ENCODE data around the gene AMELY.

The AMELY gene

GRCh38 chrY:6911253-6911881, at the start of gene AMELY:
TSS of gene AMELY (minus strand) at chrY:6911752. CDS start at chrY:6872608, 39,144 bp downstream.
- Histone ChIP-seq H3K9ac (ENCODE audit: low read length) (no peak within 1 kb of the TSS), H3K4me1 (ENCODE audit: control insufficient read depth, insufficient read depth, low read length) (no peaks in the 10 kb centered on the region), H3K27me3 (ENCODE audit: control insufficient read depth, insufficient read depth, low read length) (peaks cover 2% of the 10 kb centered on the region), H3K9me3 (ENCODE audit: control insufficient read depth, low read length) (no peaks in the 10 kb centered on the region), H3K36me3 (ENCODE audit: control insufficient read depth, insufficient read depth, low read length) (no peaks in the 10 kb centered on the region), H3K4me3 (ENCODE audit: low read length) (no peak within 1 kb of the TSS)

DNA sequence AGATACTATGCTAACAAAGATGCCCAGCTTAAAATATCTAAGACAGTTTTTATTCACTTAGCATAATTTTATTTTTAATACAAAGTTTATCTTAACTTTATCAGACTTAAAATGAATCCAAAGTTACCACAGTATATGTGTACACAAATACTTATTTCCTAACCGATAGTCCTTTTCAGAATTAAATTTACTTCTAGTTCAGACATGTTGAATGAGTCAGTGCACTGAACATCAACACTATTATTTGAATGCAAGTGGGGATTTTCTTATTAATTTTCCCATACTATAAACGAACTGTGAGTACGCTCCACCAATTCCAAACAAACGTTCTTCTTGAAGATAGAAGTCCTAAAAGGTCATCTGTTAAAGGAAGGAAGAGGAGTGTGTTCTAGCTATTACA, 38.4 kb upstream of the AMELY start:
- H3K36me3 ChIP-seq (ENCODE audit: control insufficient read depth, insufficient read depth, low read length) = no peaks in the 10 kb centered on the region
- H3K9me3 ChIP-seq (ENCODE audit: control insufficient read depth, low read length) = no peaks in the 10 kb centered on the region
- no peak overlapping the region for H3K4me3 ChIP-seq (ENCODE audit: low read length)
- H3K4me1 ChIP-seq (ENCODE audit: control insufficient read depth, insufficient read depth, low read length) = no peaks in the 10 kb centered on the region
- no peak overlapping the region for H3K9ac ChIP-seq (ENCODE audit: low read length)
- H3K27me3 ChIP-seq (ENCODE audit: control insufficient read depth, insufficient read depth, low read length) = no peaks in the 10 kb centered on the region

GRCh38 chrY:6948378-6948777, 36.8 kb upstream of the AMELY start:
- Histone ChIP-seq H3K4me1 (ENCODE audit: control insufficient read depth, insufficient read depth, low read length) (no peaks in the 10 kb centered on the region), H3K9me3 (ENCODE audit: control insufficient read depth, low read length) (no peaks in the 10 kb centered on the region), H3K4me3 (ENCODE audit: low read length) (no peak overlapping the region), H3K27me3 (ENCODE audit: control insufficient read depth, insufficient read depth, low read length) (no peaks in the 10 kb centered on the region), H3K36me3 (ENCODE audit: control insufficient read depth, insufficient read depth, low read length) (no peaks in the 10 kb centered on the region), H3K9ac (ENCODE audit: low read length) (no peak overlapping the region)

GRCh38 chrY:6947695-6948094, 36.1 kb upstream of the AMELY start:
- no peak overlapping the region for H3K9ac ChIP-seq (ENCODE audit: low read length)
- no peaks in the 10 kb centered on the region for H3K9me3 ChIP-seq (ENCODE audit: control insufficient read depth, low read length)
- H3K4me3 ChIP-seq (ENCODE audit: low read length) = no peak overlapping the region
- no peaks in the 10 kb centered on the region for H3K4me1 ChIP-seq (ENCODE audit: control insufficient read depth, insufficient read depth, low read length)
- H3K27me3 ChIP-seq (ENCODE audit: control insufficient read depth, insufficient read depth, low read length) = no peaks in the 10 kb centered on the region
- no peaks in the 10 kb centered on the region for H3K36me3 ChIP-seq (ENCODE audit: control insufficient read depth, insufficient read depth, low read length)

- H3K27me3 ChIP-seq (ENCODE audit: control insufficient read depth, insufficient read depth, low read length) = no peaks in the 10 kb centered on the region
- H3K36me3 ChIP-seq (ENCODE audit: control insufficient read depth, insufficient read depth, low read length) = no peaks in the 10 kb centered on the region
- H3K9ac ChIP-seq (ENCODE audit: low read length) = no peak overlapping the region
- H3K4me3 ChIP-seq (ENCODE audit: low read length) = no peak overlapping the region
- no peaks in the 10 kb centered on the region for H3K9me3 ChIP-seq (ENCODE audit: control insufficient read depth, low read length)
- no peaks in the 10 kb centered on the region for H3K4me1 ChIP-seq (ENCODE audit: control insufficient read depth, insufficient read depth, low read length)
Measured at GRCh38 chrY:6935497-6935896, 23.9 kb upstream of the AMELY start.

DNA sequence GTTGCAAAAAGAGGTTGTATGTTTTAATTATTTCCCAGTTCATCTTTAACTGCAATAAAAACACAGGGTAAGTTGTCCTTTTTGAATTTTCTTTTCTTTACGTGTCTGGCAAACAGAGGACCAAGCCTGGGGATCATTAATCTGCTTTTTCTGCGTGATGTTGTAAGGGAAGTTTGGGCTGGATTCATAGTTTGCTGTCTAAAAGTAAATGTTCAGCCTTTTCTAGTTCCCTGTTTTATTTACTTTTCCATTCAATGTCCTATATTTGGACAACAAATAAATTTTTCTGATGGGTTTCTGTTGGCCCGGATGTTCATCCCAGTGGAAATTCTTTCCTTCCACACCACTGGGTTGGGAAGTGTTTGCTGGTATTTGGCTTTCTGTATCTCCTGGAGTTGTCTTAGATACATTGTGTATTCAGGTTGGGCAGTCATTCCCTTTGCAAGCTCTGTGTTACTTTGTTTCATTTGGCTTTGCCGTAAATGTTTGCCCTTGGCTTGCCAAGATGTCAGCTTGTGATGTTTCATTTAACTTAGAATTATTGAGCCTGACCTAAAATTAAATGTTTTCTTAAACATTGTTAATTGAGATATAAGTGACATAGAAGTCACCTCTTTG, 20.3 kb upstream of the AMELY start:
- no peak overlapping the region for H3K9ac ChIP-seq (ENCODE audit: low read length)
- no peak overlapping the region for H3K4me3 ChIP-seq (ENCODE audit: low read length)
- H3K4me1 ChIP-seq (ENCODE audit: control insufficient read depth, insufficient read depth, low read length) = no peaks in the 10 kb centered on the region
- H3K36me3 ChIP-seq (ENCODE audit: control insufficient read depth, insufficient read depth, low read length) = no peaks in the 10 kb centered on the region
- H3K27me3 ChIP-seq (ENCODE audit: control insufficient read depth, insufficient read depth, low read length) = no peaks in the 10 kb centered on the region
- H3K9me3 ChIP-seq (ENCODE audit: control insufficient read depth, low read length) = no peaks in the 10 kb centered on the region

- Histone ChIP-seq H3K4me3 (ENCODE audit: low read length) (no peak overlapping the region), H3K27me3 (ENCODE audit: control insufficient read depth, insufficient read depth, low read length) (no peaks in the 10 kb centered on the region), H3K9me3 (ENCODE audit: control insufficient read depth, low read length) (no peaks in the 10 kb centered on the region), H3K4me1 (ENCODE audit: control insufficient read depth, insufficient read depth, low read length) (no peaks in the 10 kb centered on the region), H3K36me3 (ENCODE audit: control insufficient read depth, insufficient read depth, low read length) (no peaks in the 10 kb centered on the region), H3K9ac (ENCODE audit: low read length) (no peak overlapping the region)
Measured at GRCh38 chrY:6929237-6929636, 17.7 kb upstream of the AMELY start.

GRCh38 chrY:6928265-6928664, 16.7 kb upstream of the AMELY start:
- Histone ChIP-seq H3K9me3 (ENCODE audit: control insufficient read depth, low read length) (no peaks in the 10 kb centered on the region), H3K27me3 (ENCODE audit: control insufficient read depth, insufficient read depth, low read length) (no peaks in the 10 kb centered on the region), H3K36me3 (ENCODE audit: control insufficient read depth, insufficient read depth, low read length) (no peaks in the 10 kb centered on the region), H3K9ac (ENCODE audit: low read length) (no peak overlapping the region), H3K4me1 (ENCODE audit: control insufficient read depth, insufficient read depth, low read length) (no peaks in the 10 kb centered on the region), H3K4me3 (ENCODE audit: low read length) (no peak overlapping the region)

DNA sequence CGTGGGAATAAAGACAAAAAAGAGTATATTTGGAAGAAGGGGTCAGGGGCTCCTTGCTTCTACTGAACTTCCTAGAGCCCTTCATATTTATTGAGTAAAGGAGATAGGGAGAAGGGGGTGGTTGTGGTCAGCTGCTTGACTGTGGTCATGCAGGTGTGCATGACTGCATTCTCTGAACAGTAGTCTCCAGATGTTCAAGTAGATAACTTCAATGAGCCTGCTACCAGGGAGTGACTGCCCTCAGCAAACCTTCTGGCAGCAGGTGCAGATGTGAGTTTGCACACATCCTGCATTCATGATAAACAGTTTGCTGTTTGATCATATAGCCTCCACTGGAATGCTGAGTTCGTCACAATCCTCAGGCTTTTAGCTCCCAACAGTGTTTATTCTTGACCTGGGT, 9.5 kb upstream of the AMELY start:
- no peaks in the 10 kb centered on the region for H3K4me1 ChIP-seq (ENCODE audit: control insufficient read depth, insufficient read depth, low read length)
- H3K4me3 ChIP-seq (ENCODE audit: low read length) = no peak overlapping the region
- no peak overlapping the region for H3K9ac ChIP-seq (ENCODE audit: low read length)
- no peaks in the 10 kb centered on the region for H3K36me3 ChIP-seq (ENCODE audit: control insufficient read depth, insufficient read depth, low read length)
- H3K27me3 ChIP-seq (ENCODE audit: control insufficient read depth, insufficient read depth, low read length) = no peaks in the 10 kb centered on the region
- H3K9me3 ChIP-seq (ENCODE audit: control insufficient read depth, low read length) = no peaks in the 10 kb centered on the region

- Histone ChIP-seq H3K4me3 (ENCODE audit: low read length) (no peak overlapping the region), H3K9me3 (ENCODE audit: control insufficient read depth, low read length) (no peaks in the 10 kb centered on the region), H3K9ac (ENCODE audit: low read length) (no peak overlapping the region), H3K4me1 (ENCODE audit: control insufficient read depth, insufficient read depth, low read length) (no peaks in the 10 kb centered on the region), H3K36me3 (ENCODE audit: control insufficient read depth, insufficient read depth, low read length) (no peaks in the 10 kb centered on the region), H3K27me3 (ENCODE audit: control insufficient read depth, insufficient read depth, low read length) (peaks cover 2% of the 10 kb centered on the region)
Measured at GRCh38 chrY:6913362-6913761, 1.8 kb upstream of the AMELY start.

DNA sequence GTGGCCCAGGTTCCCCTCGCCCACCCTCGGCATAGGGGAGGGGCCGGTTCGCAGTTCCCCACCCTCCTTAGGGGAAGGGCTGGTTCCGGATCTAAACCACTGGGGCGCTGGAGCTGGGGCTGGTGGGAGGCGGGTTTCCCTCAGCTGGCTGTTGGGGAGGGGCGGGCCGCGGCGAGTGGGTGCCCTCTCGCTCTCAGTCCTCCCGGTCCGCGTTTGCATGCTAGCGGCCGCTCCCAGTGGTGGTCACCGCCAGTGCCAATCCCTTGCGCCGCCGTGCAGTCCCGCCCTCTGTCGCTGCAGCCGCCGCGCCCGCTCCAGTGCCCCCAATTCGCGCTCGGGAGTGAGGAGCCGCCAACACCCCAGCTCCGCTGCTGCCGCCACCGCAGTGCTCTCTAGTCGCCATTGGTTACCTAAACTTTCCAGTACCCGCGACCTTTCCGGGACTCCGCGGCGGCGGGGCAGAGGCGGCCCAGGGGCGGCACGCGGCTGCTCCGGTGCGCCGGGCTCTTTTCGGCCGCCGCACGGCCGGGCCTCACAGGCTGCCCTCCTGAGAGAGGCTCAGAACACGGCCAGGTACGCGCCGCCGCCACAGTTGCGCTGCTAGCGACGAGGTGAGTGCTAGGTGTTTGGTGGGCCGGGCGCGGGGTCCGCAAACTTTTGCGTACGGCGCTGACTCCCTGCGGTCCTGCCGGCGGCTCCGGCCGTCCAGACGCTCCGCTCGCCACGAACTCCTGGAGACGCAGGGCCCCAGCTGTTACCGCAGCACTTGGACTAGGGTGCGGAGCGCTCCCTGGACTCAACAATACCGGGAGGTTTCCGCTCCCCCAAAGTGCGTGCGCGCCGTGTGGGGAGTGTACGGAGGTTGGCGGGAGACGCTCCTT, 940 bp downstream of the AMELY start, which contains the start of gene TBL1Y:
Gene TBL1Y, plus strand, starts transcription at position 326 of the 881 bp plus-strand sequence. CDS start 114,388 bp downstream, outside the sequence.
- peaks cover 2% of the 10 kb centered on the region for H3K27me3 ChIP-seq (ENCODE audit: control insufficient read depth, insufficient read depth, low read length)
- no peaks in the 10 kb centered on the region for H3K4me1 ChIP-seq (ENCODE audit: control insufficient read depth, insufficient read depth, low read length)
- H3K9ac ChIP-seq (ENCODE audit: low read length) = no peak within 1 kb of the TSS
- no peak within 1 kb of the TSS for H3K4me3 ChIP-seq (ENCODE audit: low read length)
- no peaks in the 10 kb centered on the region for H3K36me3 ChIP-seq (ENCODE audit: control insufficient read depth, insufficient read depth, low read length)
- H3K9me3 ChIP-seq (ENCODE audit: control insufficient read depth, low read length) = no peaks in the 10 kb centered on the region

DNA sequence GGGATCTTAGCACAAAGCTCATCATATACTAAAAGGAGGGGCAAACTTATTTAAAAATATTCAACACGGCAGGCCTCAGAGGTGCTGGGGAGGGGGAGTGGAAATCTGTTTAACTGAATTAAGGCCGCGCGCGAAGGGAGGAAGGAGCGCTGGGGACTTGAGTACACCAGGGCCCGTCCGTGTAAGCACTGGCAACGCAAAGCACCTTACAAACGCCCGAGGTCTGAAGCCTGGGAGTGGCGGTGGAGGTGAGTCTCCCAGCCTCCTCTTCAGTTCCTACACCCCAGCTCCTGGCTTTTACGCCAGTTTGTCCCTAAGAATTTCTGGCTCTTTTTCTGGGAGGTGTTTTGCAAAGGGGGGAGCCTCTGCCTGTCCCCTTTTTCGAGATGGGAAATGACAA, 1.7 kb downstream of the AMELY start:
- H3K4me1 ChIP-seq (ENCODE audit: control insufficient read depth, insufficient read depth, low read length) = no peaks in the 10 kb centered on the region
- no peaks in the 10 kb centered on the region for H3K36me3 ChIP-seq (ENCODE audit: control insufficient read depth, insufficient read depth, low read length)
- H3K9ac ChIP-seq (ENCODE audit: low read length) = no peak overlapping the region
- no peak overlapping the region for H3K4me3 ChIP-seq (ENCODE audit: low read length)
- H3K9me3 ChIP-seq (ENCODE audit: control insufficient read depth, low read length) = no peaks in the 10 kb centered on the region
- peaks cover 2% of the 10 kb centered on the region for H3K27me3 ChIP-seq (ENCODE audit: control insufficient read depth, insufficient read depth, low read length)

Measured in mucosa of stomach (tissue), 1 donor.